GM19023 (cell line): Measurements from ENCODE around the gene MAGI3.
"Not testable (repeated sequence)": the region's sequence is repeated elsewhere in the genome, so short reads cannot be mapped to it uniquely, and the experiment has no call there.

Experiments
- ATAC-seq: cut with Tn5 transposase; IDR thresholded peaks from one replicate; pipeline ENCODE4 v1.9.1; 2021; ENCODE audit warnings: mild to moderate bottlenecking, moderate library complexity; ENCODE audit not compliant: unreplicated experiment

MAGI3 gene

DNA sequence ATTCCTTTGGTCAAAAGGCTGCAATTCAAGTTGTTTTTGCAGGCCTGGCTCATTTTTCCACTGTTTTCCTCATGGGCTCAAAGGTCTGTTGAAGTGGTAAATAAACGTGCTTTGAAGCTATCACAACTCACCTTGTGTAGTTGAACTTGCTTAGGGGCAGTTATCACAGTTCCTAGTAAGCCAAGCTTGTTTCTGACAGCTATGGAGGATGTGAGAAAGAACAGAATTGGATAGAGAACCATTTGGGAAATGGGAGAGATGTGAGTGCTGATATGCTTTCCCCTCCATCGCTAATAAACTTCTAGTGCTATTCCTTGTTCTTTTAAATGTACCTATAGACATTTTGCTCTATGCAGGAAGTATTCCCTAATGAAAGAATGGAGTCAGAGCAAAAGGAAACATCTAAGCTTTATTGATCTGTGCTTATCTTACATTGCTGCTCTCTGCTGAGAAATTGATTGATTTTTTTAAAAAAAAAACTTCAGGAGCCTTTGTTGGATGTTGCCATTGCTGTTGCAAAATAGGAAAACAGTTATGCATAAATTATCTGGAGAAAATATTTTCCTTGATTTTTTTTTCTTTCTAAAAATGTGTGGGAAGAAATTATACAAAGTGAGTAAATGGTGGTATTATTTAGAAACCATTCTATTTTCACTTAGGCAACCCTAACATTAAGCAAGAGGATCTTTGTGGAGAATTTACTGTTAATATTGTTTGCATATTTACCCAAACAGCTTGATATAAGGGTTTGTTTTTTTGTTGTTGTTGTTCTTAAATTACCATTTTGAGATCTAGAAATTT is 118.2 kb downstream of the MAGI3 start:
- no peak for ATAC-seq

DNA sequence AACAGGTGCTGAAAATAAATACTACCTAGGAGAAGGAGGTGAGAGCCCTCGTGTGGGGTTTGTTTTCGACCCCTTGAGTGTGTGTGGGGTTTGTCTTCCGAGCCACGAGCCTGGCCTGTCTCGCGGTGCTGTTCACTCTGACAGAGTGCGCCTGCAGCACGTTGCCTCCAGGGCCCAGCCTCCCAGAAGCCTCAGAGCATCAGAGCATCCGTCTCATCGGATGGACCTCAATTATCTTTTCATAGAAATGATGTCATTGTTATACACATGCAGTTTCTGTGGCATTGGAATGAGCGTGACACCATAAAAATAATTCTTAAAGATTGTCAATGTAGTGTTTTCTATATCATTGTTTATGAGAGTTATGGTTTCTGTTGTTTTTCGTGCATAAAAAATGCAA is 119.5 kb downstream of the MAGI3 start:
- not testable (repeated sequence) for ATAC-seq

GRCh38 chr1:113511269-113511668 is 121.0 kb downstream of the MAGI3 start:
- ATAC-seq = no peak

DNA sequence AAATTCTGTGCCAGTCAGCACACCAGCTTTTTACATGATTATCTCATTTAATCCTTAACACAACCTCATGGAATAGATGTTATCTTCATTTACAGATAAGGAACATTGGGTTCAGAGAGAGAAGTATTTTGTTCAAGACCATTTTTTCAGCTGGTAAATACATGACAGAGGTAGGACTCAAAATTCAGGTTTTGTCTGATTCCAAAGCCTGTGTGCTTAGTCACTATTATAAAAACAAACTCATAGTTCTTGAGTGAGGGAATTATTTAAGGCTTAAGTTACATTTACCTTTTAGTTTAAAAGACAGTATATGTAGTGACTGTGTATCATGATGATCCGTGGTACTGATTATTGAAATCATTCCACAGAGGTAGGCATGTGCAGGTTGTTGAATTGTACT is 125.2 kb downstream of the MAGI3 start:
- no peak for ATAC-seq

DNA sequence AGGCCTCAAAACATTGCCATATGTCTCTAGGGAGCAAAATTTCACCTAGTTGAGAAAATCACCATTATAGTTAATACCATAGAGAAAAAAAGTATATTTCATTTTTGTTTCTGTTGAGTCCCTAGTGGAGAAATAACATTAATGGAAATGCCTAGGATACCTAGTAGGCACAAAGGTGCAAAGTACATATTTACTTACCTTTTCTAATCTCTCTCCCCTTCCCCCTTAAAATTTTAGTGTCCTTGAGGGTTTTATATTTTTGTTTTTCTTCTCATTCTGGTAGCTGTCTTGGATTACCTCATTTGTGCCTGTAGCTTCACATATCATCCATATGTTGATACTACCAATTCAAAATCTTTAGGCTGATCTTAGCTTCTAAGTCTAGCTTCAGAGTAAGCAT is 127.0 kb downstream of the MAGI3 start:
- ATAC-seq = no peak

- ATAC-seq = no peak
Observed at GRCh38 chr1:113517983-113518382, 127.7 kb downstream of the MAGI3 start.

DNA sequence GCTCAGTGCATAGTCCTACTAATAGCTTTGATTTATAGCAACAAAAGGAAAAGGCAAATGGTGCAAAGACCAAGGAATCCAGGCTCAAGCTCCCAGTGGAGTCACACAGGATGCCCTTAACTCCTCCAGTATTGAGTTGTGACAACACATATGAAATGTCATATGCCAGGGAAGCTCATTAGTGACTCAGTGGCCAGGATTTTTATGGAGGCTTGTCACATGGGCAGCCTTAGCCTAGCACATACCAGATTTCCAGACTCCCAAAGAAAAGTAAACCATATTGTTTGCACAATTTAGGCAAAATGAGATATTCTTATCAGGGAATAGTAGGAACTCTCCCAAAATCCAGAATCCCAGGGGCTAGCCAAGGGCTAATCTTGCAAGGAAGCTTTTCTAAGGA is 129.2 kb downstream of the MAGI3 start:
- no peak for ATAC-seq

GRCh38 chr1:113530021-113530420 is 139.7 kb downstream of the MAGI3 start:
- no peak for ATAC-seq

- ATAC-seq = no peak
Observed at GRCh38 chr1:113531321-113531720, 141.0 kb downstream of the MAGI3 start.

DNA sequence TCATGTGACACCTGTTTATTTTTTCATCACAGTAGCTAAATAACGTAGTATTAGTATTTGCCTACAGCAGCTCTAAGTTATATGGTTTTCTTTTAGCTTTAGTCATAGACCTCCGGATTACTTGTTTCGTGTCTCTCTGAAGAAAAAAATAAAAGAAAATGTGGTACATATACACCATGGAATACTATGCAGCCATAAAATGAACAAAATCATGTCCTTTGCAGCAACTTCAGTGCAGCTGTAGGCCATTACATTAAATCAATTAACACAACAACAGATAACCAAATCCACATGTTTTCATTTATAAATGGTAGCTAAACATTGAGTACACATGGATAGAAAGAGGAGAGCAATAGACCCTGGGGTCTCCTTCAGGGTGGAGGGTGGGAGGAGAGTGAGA is 142.7 kb downstream of the MAGI3 start:
- no peak for ATAC-seq

- no peak for ATAC-seq
Observed at GRCh38 chr1:113534130-113534817, 144.0 kb downstream of the MAGI3 start.

DNA sequence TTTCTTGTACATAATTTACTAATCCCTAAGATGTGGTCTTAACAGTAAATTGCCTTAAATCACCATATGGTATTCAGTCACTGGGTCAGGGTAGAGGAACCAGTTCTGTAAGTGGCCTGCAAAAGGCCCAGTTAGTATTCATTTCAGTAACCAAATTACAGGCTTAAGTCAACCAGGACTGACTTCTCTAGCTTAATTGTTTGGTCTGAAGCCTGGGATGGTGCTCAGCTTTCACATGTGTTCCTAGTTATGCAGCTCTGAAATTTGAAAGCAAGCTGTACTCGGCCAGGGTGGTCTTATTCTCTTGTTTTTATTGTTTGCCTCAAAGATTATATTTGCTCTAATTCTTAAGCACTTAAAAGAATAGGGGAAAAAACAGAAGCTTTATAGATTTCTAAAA is 144.6 kb downstream of the MAGI3 start:
- no peak for ATAC-seq

GRCh38 chr1:113536182-113536780 is 146.0 kb downstream of the MAGI3 start:
- no peak for ATAC-seq

- no peak for ATAC-seq
Observed at GRCh38 chr1:113538225-113538624, 147.9 kb downstream of the MAGI3 start.

- no peak for ATAC-seq
Observed at GRCh38 chr1:113540335-113540734, 150.0 kb downstream of the MAGI3 start.

GRCh38 chr1:113541106-113541505 is 150.8 kb downstream of the MAGI3 start:
- no peak for ATAC-seq

GRCh38 chr1:113542221-113542701 is 151.9 kb downstream of the MAGI3 start:
- ATAC-seq = no peak

- no peak for ATAC-seq
Observed at GRCh38 chr1:113543110-113543509, 152.8 kb downstream of the MAGI3 start.

GRCh38 chr1:113545210-113545609 is 154.9 kb downstream of the MAGI3 start:
- no peak for ATAC-seq

- no peak for ATAC-seq
Observed at GRCh38 chr1:113545626-113546025, 155.3 kb downstream of the MAGI3 start.

DNA sequence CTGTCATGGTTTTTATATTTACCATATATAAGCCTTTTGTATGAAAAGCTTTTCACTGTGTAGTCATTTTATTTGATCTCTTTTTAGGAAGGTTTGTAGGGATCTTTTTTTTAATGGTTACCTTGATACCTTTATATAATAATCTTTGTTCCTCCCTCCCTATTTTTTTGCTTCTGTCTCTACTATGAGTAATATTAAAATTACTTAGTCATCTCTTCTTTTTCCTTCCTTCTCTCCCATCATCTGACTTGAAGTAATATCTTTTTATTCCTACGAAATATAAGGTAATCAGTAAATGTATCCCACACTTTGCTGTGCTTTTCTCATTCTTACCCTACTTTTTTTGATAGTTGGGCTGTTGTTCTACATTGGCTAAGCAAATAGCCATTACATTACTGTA is 161.4 kb downstream of the MAGI3 start:
- no peak for ATAC-seq

- ATAC-seq = no peak
Observed at GRCh38 chr1:113552244-113552643, 161.9 kb downstream of the MAGI3 start.
